ENCODE measurements around the gene SOCS1. TPM values are rescaled to one million over a fixed set of nuclear protein-coding genes. Genes with fewer than 3 reads are reported as not detected.

SOCS1 gene
- total and polyA plus RNA-seq, 2 of the 4 experiments (the other 2 are of a cell fraction), result 2.0 to 22.0 TPM

- Histone ChIP-seq H2AK5ac (ENCODE audit: low read depth, low read length) (peak overlapping the region; percentile 84), H3K14ac (replicated peaks; ENCODE audit: low read depth, low read length) (peak overlapping the region; percentile 84), H4K91ac (ENCODE audit: insufficient read depth, low read depth, low read length) (peak overlapping the region; percentile 67), H2BK15ac (ENCODE audit: low read depth, low read length) (0 out of 3 replicates have a peak overlapping the region, but pooled peaks have one; percentile 51), H3K9ac (ENCODE audit: low read depth, low read length) (peak overlapping the region; percentile 91), H3K36me3 (ENCODE audit: control insufficient read depth, insufficient read depth, low read length) (peaks cover 31% of the 10 kb centered on the region), H3K9me3 (ENCODE audit: control insufficient read depth, insufficient read depth, low read length) (no peaks in the 10 kb centered on the region), H3K4me3 (ENCODE audit: insufficient read depth, low read depth, low read length) (peak overlapping the region; percentile 87), H3K4me2 (ENCODE audit: low read depth, low read length) (peak overlapping the region; percentile 82), H3K27ac (ENCODE audit: insufficient read depth, low read length) (peak overlapping the region; percentile 81), H4K8ac (ENCODE audit: low read depth in 2 of 2, low read length in 2 of 2) (peak overlapping the region; percentile 53 to 71), H2BK20ac (ENCODE audit: low read depth, low read length) (no peak overlapping the region), H3K9me1 (ENCODE audit: insufficient read depth, low read length) (peaks cover 9% of the 10 kb centered on the region; the same call in 1 of the 2 replicates), H2AFZ (replicated peaks; ENCODE audit: low read length, poor library complexity) (peak overlapping the region; percentile 58), H3K79me1 (ENCODE audit: low read depth in 1 of 2, low read length in 2 of 2) (peaks cover 14 to 40% of the 10 kb centered on the region in 2 experiments; a peak in 3 of 4 replicates), H3K18ac (ENCODE audit: low read depth, low read length) (peak overlapping the region; percentile 59), H2AK9ac (replicated peaks; ENCODE audit: low read depth, low read length, poor library complexity) (peak overlapping the region; percentile 75), H3K4ac (ENCODE audit: low read depth, low read length) (peak overlapping the region; percentile 71), H3K56ac (ENCODE audit: extremely low read depth, insufficient read depth, low read length) (0 out of 2 replicates have a peak overlapping the region, but pooled peaks have one; percentile 0), H2BK120ac (ENCODE audit: low read depth, low read length) (peak overlapping the region; percentile 60), H3K23ac (ENCODE audit: low read depth, low read length) (peak overlapping the region; percentile 50), H3K27me3 (ENCODE audit: control insufficient read depth, insufficient read depth, low read length) (no peaks in the 10 kb centered on the region), H2BK5ac (ENCODE audit: low read depth, low read length, poor library complexity, severe bottlenecking) (peak overlapping the region; percentile 14), H4K20me1 (ENCODE audit: insufficient read depth, low read length) (peaks cover 52% of the 10 kb centered on the region), H4K5ac (ENCODE audit: low read depth, low read length) (peak overlapping the region; percentile 14; the same call in 1 of the 2 replicates), H3K4me1 (ENCODE audit: control insufficient read depth, insufficient read depth, low read length) (peaks cover 21% of the 10 kb centered on the region)
- POLR2A ChIA-PET (ENCODE audit: unreplicated experiment), result interaction anchor here (0.5 to 1.4 kb wide), 3 partner anchors 164 to 282 kb away, joined by 3 to 5 read pairs (median 4); no protein-coding TSS in a partner anchor
- WGBS, 2 experiments (ENCODE audit: extremely low coverage in 2 of 2, insufficient read length in 1 of 2), result 0% methylated on average over 4 of the region's 29 CpGs; no CpG with 5 or more reads in 1 of the 2 experiments
- ATAC-seq (ENCODE audit: low read depth) (no peak), DNase-seq (peak; percentile 16)
- BruUV-seq (replicated peaks), result TSS peak; percentile 39
- dilution Hi-C loops (cut with HindIII; ENCODE audit: low sequenced_read_pairs, unreplicated experiment) (no loop called here), intact Hi-C loops (cut with micrococcal nuclease) (loop anchor here (2.0 to 10.0 kb wide), 4 partner anchors 119 to 222 kb away; no protein-coding TSS in a partner anchor), in situ Hi-C loops (cut with MboI; ENCODE audit: low sequenced_read_pairs) (loop anchor here (5.0 kb wide), 2 partner anchors 152 to 287 kb away; no protein-coding TSS in a partner anchor)
- CTCF ChIA-PET, result interaction anchor here (1.1 to 2.6 kb wide), 10 partner anchors 77 to 303 kb away, joined by 3 to 14 read pairs (median 4); no protein-coding TSS in a partner anchor
- TF ChIP-seq CEBPB (IDR thresholded peaks at IDR 0.05; ENCODE audit: low read depth, low read length) (no peak), BHLHE40 (IDR thresholded peaks at IDR 0.05; ENCODE audit: low read depth, low read length) (no peak), MXI1 (IDR thresholded peaks at IDR 0.05; ENCODE audit: borderline replicate concordance, low read depth, low read length) (no peak), CHD1 (IDR thresholded peaks at IDR 0.05; ENCODE audit: low read depth, low read length) (no peak), RCOR1 (IDR thresholded peaks at IDR 0.05; ENCODE audit: insufficient replicate concordance, low read length) (no peak), RFX5 (IDR thresholded peaks at IDR 0.05; ENCODE audit: low read depth, low read length) (no peak), RAD21 (IDR thresholded peaks at IDR 0.05; ENCODE audit: low read length) (no peak), ELK1 (IDR thresholded peaks at IDR 0.05; ENCODE audit: borderline replicate concordance, low read depth, low read length) (no peak), NFE2L2 (IDR thresholded peaks at IDR 0.05; ENCODE audit: low read depth, low read length) (no peak), MAFK (IDR thresholded peaks at IDR 0.05; ENCODE audit: low read depth, low read length) (no peak), MAZ (IDR thresholded peaks at IDR 0.05; ENCODE audit: borderline replicate concordance, low read depth, low read length) (no peak)
- TF ChIP-seq, protein P1, sequence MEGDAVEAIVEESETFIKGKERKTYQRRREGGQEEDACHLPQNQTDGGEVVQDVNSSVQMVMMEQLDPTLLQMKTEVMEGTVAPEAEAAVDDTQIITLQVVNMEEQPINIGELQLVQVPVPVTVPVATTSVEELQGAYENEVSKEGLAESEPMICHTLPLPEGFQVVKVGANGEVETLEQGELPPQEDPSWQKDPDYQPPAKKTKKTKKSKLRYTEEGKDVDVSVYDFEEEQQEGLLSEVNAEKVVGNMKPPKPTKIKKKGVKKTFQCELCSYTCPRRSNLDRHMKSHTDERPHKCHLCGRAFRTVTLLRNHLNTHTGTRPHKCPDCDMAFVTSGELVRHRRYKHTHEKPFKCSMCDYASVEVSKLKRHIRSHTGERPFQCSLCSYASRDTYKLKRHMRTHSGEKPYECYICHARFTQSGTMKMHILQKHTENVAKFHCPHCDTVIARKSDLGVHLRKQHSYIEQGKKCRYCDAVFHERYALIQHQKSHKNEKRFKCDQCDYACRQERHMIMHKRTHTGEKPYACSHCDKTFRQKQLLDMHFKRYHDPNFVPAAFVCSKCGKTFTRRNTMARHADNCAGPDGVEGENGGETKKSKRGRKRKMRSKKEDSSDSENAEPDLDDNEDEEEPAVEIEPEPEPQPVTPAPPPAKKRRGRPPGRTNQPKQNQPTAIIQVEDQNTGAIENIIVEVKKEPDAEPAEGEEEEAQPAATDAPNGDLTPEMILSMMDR (conservative IDR thresholded peaks at IDR 0.05; ENCODE audit: low read depth, low read length), result no peak
Observed at GRCh38 chr16:11253995-11254912, 1.8 kb downstream of the SOCS1 start.

Data from IMR-90 (cell line).